ENCODE measurements around the gene TMEM106C. TPM values are rescaled to one million over a fixed set of nuclear protein-coding genes. Genes with fewer than 3 reads are reported as not detected.

Gene TMEM106C
- total RNA-seq, 4 donors from 2014 or later = 68.6 to 98.8 (median 72.0) TPM

DNA sequence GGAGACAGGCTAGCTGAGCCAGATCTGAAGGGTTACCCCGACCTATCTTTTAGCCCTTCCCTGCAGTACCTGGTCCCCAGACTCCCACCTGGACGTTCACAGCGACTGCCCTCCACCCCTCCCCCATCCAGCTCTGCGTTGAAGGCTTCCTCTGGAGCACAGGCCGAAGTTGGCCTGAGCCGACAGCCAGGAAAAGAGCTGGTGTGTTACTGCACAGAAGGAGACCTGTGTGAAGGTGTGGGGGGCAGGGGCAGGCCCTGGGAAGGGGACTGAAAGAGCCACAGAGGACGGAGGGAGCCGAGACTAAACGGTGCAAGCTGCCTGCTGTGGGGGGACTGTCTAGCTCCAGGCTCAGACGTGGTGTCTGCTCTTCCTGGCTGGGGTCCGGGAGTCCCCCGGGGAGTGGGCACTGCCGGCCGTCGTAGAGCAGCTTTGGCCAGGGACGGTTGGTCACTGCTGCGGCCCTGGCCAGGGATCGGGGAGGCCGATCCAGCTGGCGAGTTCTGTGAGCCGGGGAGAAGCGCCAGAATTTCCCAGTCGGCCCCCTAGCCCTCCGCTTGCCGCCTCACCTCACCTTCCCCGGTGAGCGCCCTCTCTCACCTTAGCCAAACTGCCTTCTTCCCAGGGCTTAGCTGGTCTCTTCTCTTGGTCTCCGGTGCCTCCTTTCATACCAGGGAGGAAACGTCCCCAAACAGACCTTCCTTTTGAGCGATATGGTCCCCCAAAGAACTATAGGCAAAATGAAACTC lies 41.8 kb downstream of the TMEM106C start:
- no peaks in the 10 kb centered on the region for H3K36me3 ChIP-seq
- DNase-seq (ENCODE audit: extremely low spot score) = no peak
- WGBS = 70% methylated on average over 24 of the region's 30 CpGs
- H3K9me3 ChIP-seq = no peaks in the 10 kb centered on the region
- peaks cover 14 to 89% (median 37%) of the 10 kb centered on the region in 4 donors for H3K27me3 ChIP-seq
- H3K4me1 ChIP-seq = peaks cover 37 to 50% (median 46%) of the 10 kb centered on the region in 4 donors
- no peak overlapping the region for H3K27ac ChIP-seq (replicated peaks in 1 of 4)
- intact Hi-C loops (cut with DNase I) = no loop called here
- no peak for TF ChIP-seq POLR2AphosphoS5 (IDR thresholded peaks at IDR 0.05)
- no peak for TF ChIP-seq POLR2A (IDR thresholded peaks at IDR 0.05; ENCODE audit: low read depth)
- TF ChIP-seq, protein P1, sequence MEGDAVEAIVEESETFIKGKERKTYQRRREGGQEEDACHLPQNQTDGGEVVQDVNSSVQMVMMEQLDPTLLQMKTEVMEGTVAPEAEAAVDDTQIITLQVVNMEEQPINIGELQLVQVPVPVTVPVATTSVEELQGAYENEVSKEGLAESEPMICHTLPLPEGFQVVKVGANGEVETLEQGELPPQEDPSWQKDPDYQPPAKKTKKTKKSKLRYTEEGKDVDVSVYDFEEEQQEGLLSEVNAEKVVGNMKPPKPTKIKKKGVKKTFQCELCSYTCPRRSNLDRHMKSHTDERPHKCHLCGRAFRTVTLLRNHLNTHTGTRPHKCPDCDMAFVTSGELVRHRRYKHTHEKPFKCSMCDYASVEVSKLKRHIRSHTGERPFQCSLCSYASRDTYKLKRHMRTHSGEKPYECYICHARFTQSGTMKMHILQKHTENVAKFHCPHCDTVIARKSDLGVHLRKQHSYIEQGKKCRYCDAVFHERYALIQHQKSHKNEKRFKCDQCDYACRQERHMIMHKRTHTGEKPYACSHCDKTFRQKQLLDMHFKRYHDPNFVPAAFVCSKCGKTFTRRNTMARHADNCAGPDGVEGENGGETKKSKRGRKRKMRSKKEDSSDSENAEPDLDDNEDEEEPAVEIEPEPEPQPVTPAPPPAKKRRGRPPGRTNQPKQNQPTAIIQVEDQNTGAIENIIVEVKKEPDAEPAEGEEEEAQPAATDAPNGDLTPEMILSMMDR (IDR thresholded peaks at IDR 0.05) = no peak
- no peak for TF ChIP-seq EP300 (IDR thresholded peaks at IDR 0.05)
- H3K4me3 ChIP-seq = peak overlapping the region; percentile 44 to 55 (median 46)

DNA sequence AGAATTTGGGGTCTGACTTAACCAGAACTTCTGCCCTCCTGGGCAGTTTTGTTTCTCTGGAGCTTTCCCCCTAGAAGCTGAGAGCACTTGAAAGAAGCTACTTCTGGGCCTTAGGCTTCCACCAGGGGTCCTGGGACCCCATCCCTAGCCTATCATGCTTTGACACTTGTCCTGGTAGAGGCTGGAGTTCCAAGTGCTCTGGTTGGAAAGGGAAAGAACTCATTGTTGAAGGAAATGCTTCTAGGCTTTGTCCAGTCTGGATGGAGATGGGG lies 42.3 kb downstream of the TMEM106C start:
- TF ChIP-seq POLR2AphosphoS5 (IDR thresholded peaks at IDR 0.05) (no peak), POLR2A (IDR thresholded peaks at IDR 0.05; ENCODE audit: low read depth) (no peak), EP300 (IDR thresholded peaks at IDR 0.05) (no peak)
- TF ChIP-seq, protein P1 (IDR thresholded peaks at IDR 0.05) = no peak
- H3K4me1 ChIP-seq = peaks cover 37 to 48% (median 45%) of the 10 kb centered on the region in 4 donors
- no peaks in the 10 kb centered on the region for H3K9me3 ChIP-seq
- no peak overlapping the region for H3K27ac ChIP-seq (replicated peaks in 1 of 4)
- intact Hi-C loops (cut with DNase I) = no loop called here
- DNase-seq (ENCODE audit: extremely low spot score) = no peak
- no peaks in the 10 kb centered on the region for H3K36me3 ChIP-seq
- no peak overlapping the region for H3K4me3 ChIP-seq
- peaks cover 14 to 89% (median 36%) of the 10 kb centered on the region in 4 donors for H3K27me3 ChIP-seq

DNA sequence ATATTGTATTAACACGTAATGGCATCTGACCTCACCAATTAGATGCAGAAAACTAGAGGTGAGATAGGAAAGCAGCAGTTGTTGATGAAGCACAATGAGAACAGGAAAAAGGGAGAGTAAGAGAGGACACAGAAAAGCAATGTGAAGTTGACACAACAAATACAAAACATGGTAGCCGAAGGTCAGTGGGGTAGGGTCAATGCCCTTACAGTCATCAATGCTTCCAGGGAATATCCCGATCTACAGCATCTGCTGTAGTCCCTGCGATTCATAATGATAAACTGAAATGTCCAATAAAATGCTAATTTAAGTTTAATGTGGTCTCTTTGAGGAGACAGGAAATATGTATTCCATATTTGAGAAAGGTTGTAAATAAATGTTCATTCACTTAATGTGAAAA lies 43.8 kb downstream of the TMEM106C start:
- H3K4me3 ChIP-seq = no peak overlapping the region

DNA sequence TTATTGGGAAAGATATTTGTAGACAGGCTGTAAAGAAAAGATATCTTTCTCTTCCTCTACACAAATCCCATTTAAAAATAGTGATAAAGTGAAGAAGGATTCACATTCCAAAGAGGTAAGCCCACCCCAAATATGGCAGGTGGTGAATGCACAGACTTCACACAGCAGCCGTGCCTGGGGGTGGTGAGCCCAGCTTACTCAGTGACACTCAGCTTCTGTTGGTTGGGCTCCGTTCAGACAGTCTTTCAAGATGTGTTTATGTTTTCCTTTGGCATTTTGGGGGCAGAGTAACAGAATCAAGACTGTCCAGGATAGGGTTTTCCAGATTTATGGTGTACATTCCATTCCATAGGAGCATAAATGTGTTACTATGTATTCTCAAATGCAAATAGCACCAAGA lies 45.0 kb downstream of the TMEM106C start:
- no peaks in the 10 kb centered on the region for H3K9me3 ChIP-seq
- H3K4me3 ChIP-seq = no peak overlapping the region
- intact Hi-C loops (cut with DNase I) = no loop called here
- H3K4me1 ChIP-seq = peaks cover 15 to 21% (median 18%) of the 10 kb centered on the region in 4 donors
- H3K27me3 ChIP-seq = peaks cover 13 to 74% (median 27%) of the 10 kb centered on the region in 4 donors
- H3K27ac ChIP-seq (replicated peaks in 1 of 4) = no peak overlapping the region
- H3K36me3 ChIP-seq = no peaks in the 10 kb centered on the region
- no peak for DNase-seq (ENCODE audit: extremely low spot score)
- no peak for TF ChIP-seq EP300 (IDR thresholded peaks at IDR 0.05)
- TF ChIP-seq, protein P1 (IDR thresholded peaks at IDR 0.05) = no peak
- no peak for TF ChIP-seq POLR2A (IDR thresholded peaks at IDR 0.05; ENCODE audit: low read depth)
- TF ChIP-seq POLR2AphosphoS5 (IDR thresholded peaks at IDR 0.05) = no peak
- 50% methylated on average over 2 of the region's 2 CpGs for WGBS

More for the DNA sequence above, 43.8 kb downstream of the TMEM106C start:
- no peak overlapping the region for H3K27ac ChIP-seq (replicated peaks in 1 of 4)
- peaks cover 27 to 33% (median 29%) of the 10 kb centered on the region in 4 donors for H3K4me1 ChIP-seq
- DNase-seq (ENCODE audit: extremely low spot score) = no peak
- intact Hi-C loops (cut with DNase I) = no loop called here
- H3K36me3 ChIP-seq = no peaks in the 10 kb centered on the region
- H3K27me3 ChIP-seq = peaks cover 14 to 86% (median 36%) of the 10 kb centered on the region in 4 donors
- no peak for TF ChIP-seq POLR2AphosphoS5 (IDR thresholded peaks at IDR 0.05)
- TF ChIP-seq, protein P1 (IDR thresholded peaks at IDR 0.05) = no peak
- TF ChIP-seq EP300 (IDR thresholded peaks at IDR 0.05) = no peak
- TF ChIP-seq POLR2A (IDR thresholded peaks at IDR 0.05; ENCODE audit: low read depth) = no peak
- no peaks in the 10 kb centered on the region for H3K9me3 ChIP-seq
- WGBS = 91% methylated on average over 4 of the region's 4 CpGs
